T follicular helper cell (primary cell): ENCODE results near the gene EFR3B.
"Not testable (repeated sequence)": the region's sequence is repeated elsewhere in the genome, so short reads cannot be mapped to it uniquely, and the experiment has no call there.

Experiments used
- DNase-seq: peaks from one replicate; pipeline ENCODE4 v3.0.0-alpha.2; 2020; ENCODE audit warnings: low read depth

Gene EFR3B

GRCh38 chr2:25150993-25151392 is 109.1 kb downstream of the EFR3B start:
- not testable (repeated sequence) for DNase-seq

DNA sequence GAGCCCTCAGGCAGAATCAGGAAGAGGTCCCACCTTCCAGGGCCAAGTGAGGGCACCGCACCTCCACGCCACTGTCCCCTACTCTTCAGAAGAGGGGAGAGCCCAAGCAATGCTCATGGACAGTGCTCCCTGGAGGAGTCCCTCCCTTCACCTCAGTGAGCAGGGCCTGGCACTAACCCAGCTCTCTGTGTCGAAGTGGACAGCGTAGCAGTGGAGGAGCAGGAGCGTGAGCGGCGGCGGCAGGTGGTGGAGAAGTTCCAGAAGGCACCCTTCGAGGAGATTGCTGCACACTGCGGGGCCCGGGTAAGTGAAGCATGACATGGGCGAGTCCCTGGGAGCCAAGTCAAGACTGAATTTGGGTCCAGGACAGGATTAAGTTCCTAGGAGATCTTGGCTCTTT is 109.8 kb downstream of the EFR3B start:
- DNase-seq, result no peak

DNA sequence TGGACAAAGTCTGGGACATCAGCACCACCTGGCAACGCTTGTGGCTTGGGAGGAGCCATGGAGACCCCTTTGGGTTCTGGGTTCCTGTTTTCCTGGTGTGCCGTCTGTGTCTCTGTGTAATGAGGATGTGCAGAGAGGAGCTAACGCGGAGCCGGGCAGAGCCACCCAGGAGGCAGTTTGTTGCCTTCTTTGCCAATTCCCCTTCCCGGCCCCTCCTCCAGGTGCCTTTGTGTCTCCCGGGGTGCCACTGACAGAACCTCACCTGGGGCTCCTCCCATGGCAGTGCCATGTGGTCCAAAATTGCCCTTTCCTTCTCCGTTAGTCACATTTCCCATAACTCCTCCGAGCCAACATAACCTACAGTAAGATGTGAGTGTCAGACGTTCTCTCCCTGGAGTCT is 113.5 kb downstream of the EFR3B start:
- DNase-seq, result no peak

GRCh38 chr2:25158096-25158852 is 116.4 kb downstream of the EFR3B start:
- DNase-seq, result no peak

DNA sequence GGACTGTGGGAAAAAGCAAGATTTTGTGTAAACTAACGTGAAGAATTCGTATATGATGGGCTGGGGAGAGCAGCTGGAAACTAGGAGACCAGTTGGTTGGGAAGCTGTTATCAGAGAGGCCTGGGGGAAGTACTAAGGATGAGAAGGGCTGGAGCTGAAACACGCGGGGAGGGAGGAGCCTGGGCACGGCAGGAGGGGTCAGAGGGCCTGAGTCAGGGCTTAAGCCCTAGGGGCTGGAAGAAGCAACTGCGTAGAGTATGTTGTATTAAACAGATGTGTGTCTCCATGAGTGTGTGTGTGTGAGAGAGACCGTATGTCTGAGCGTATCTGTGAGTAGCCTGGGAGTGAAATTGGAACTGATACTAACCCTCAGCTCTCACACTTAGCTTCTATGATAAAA is 118.1 kb downstream of the EFR3B start:
- DNase-seq, result no peak

- no peak for DNase-seq
Measured at GRCh38 chr2:25160376-25160775, 118.5 kb downstream of the EFR3B start.

GRCh38 chr2:25161055-25161781 is 119.3 kb downstream of the EFR3B start:
- peak; percentile 73 for DNase-seq

GRCh38 chr2:25162061-25162460 is 120.2 kb downstream of the EFR3B start:
- DNase-seq, result not testable (repeated sequence)

DNA sequence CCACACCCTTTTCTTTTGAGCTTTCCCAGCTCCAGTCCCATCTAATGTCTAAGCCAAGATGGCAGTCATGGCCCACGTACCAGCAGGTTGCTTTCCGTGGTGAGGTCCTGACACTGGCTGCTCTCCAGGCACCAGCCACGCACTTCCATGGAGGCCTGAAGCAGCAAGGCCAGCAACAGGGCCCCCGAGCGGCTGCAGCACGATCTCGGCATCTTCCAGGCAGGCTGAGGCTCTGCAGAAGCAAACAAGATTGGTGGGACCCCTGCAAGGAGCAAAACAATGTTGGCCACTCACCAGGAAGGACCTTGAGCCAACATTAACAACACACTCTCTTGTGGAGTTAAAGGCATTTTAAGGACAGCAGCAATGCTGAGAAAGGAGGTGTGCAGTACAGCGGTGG is 122.7 kb downstream of the EFR3B start:
- no peak for DNase-seq

DNA sequence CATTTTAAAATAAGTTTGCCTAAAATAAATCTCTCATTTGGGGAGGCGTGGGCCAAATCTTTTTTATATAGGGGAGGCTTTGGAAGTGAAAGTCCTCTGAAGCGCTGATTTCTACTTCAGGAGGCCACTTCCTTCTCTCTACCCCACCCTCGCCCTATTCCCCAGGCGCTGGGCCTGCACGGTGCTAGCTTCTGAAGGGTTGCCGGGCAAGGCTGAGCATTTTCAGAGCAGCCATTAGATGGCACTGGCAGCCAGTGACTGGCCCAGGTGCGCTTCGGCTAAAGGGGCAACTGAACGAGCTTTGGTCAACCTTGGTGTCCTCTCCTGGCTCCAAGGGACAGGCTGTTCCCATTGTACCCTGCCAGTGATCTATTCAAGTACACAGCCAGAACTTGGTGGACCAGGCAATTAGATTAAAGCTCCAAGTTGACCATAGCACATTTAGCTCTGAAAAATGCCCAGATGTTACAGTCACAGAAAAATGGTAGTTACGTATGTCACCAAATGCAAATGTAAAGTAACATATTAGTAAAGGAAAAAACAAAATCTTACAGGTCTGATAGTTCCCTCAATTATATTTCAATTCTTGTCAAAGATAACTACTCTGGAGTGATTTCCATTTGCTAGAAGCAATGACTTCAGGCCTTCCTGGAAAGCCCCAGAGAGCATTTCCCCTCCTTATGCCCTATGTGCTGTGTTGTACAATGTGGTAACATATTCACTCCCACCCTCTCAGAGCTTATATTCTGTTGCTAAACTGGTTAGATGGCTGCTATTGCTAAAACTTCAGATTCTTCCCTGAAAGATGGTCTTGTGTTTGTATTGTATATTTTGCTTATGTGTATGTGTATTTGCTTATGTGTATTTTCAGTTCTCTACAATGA is 124.4 kb downstream of the EFR3B start:
- no peak for DNase-seq

DNA sequence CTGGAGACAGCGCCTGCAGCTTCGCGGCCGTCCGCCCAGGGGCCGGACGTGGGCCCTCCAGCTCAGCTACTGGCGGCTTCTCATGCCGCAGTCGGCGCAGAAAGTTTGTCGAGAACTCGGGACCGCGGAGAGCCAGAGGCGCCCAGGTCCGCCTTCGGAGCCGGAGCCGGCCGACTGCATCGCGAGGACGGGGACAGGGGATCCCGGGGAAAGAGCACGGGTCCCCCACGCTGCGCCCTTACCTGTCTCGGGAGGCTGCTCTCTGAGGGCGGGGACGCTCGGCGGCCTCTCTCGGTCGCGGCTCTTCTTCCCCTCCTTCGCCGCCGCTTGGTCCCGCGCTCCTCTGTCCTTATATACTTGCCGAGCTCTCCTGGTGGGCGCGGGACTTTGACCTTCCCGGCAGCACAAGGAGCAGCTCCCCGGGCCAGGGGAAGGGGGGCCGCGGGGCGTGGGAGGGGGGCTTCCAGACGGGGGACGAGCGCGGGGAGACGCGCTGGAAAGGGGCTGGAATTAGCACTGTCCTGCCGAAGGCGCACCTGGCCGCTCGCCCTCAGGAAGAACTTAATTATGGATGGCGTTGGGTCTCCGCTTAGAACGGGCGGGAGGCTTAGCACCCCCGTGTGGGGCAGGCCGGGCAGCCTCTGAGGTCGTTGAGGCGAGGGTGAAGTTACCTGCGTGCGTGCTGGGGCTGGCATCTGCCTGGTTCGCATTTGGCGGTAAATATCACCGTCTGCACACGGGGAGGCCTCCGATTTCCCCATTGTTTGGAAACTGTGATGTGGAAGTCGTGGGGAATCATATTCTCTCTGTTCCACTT is 126.6 kb downstream of the EFR3B start, which contains the start of gene POMC:
Gene POMC (minus strand): TSS at position 325 of the 817 bp plus-strand sequence. CDS start 3,808 bp downstream, outside the sequence.
- no peak for DNase-seq

DNA sequence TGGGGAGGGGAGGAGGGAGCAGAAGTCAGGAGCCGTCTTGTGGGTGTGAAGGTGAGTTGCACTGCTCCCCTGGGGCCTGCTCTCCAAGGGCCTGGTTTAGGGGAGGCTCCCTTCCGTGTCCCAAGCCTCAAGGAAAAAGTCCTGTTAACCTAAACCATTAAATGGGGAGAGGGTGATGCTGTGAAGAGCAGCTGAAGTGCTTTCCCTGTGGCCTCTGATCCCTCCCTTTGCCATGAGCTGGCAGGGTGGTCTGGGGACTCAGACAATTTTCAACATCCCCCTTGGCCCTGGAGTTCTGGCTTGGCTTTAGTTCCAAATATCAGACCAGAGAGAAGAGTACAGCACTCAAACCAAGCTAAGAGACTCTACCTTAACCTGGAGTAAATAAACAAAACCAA is 127.2 kb downstream of the EFR3B start:
- DNase-seq, result no peak

GRCh38 chr2:25170888-25171287 is 129.0 kb downstream of the EFR3B start:
- DNase-seq, result no peak

DNA sequence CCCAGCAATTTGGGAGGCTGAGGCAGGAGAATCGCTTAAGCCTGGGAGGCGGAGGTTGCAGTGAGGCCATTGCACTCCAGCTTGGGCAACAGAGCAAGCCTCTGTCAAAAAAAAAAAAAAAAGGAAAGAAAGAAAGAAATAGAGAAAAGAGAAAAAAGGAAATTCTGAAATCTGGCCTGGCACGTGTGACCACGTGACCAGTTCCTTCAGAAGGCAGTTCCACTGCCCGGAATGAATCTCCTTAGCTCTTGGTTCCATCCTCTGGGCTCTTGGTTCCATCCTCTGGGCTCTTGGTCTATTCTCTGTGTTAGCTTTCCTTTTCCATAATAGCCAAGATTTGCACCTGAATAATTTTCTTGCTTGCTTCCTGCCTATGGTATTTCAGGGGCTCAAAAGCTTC is 131.8 kb downstream of the EFR3B start:
- no peak for DNase-seq

DNA sequence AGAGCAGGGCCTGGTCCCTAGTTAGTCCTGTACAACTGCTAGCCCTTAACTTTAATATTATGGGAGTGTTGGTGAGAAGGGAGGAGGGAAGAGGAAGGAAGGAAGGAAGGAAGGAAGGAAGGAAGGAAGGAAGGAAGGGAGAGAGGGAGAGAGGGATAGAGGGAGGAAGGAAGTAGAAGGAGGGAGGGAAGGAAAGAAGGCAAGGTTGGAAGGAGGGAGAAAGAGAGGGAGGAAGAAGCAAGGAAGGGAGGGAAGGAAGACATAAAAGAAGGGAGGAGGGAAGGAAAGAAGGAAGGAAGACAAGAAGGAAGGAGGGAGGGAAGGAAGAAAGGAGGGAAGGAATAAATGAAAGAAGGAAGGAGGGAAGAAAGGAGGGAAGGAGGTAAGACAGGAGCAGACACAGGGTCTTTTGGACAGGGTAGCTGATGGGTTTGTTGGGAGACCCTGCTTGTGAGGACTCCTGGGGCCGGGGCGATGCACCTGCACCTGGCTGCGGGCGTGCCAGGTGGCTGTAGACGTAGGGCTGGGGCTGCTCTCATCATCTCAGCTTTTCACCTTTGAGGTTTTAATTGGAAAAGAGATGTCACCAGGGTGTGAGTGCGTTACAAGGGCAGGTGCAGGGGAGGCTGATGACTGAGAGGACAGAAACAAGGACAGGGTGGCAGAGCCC is 132.5 kb downstream of the EFR3B start:
- DNase-seq, result no peak

DNA sequence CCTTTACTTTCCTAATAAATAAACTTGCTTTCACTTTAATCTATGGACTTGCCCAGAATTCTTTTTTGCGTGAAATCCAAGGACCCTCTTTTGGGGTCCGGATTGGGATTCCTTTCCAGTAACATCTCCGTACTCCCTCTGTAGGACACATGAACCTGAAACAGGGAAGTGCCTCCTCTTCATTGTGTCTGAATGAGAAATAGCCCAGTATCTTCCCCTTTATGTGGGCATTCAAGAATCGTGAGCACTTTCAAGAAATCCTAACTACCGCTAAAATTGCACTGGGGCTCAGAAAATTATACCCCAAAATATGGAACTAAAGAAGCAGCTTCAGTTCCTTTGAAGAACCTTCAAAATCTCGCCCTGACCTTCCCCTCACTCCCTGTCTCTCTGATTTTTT is 134.3 kb downstream of the EFR3B start:
- no peak for DNase-seq

GRCh38 chr2:25176541-25177181 is 134.8 kb downstream of the EFR3B start:
- DNase-seq, result no peak

GRCh38 chr2:25177211-25177611 is 135.3 kb downstream of the EFR3B start:
- no peak for DNase-seq

GRCh38 chr2:25178976-25179375 is 137.1 kb downstream of the EFR3B start:
- no peak for DNase-seq

DNA sequence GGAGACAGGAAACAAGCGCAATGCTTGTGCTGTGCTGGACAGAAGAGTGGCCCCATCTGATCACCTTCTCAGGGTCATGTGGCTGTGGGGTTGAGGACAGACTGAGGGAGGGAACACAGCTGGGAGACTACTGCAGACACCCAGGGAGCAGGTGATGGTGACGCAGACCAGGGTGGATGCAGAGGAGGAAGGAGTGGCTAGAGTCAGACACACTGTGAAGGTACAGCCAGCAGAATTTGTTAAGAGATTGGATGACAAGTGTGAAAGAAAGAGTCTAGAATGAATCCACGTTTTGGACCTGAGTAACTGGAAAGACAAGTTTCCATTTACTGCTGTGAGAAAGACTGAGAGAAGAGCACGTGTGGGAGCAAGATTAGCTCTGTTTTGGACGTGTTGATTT is 142.4 kb downstream of the EFR3B start:
- DNase-seq, result no peak
